Ascending aorta (tissue), 2 donors: ENCODE measurements around the gene SCN5A. TPM values are rescaled to one million over a fixed set of nuclear protein-coding genes. Genes with fewer than 3 reads are reported as not detected.

Experiments used
- DNase-seq, 2 donors: peaks; one replicate each; pipeline ENCODE4 v3.0.0-alpha.2; 2019; ENCODE audit warnings: low spot score in 2 of 2
- H3K27ac ChIP-seq, 2 donors: fragments of 200-600 bp; sonication (generic); one replicate each; pipeline ENCODE4 v1.5.1; 2016 to 2017; ENCODE audit warnings: mild to moderate bottlenecking in 1 of 2
- H3K27me3 ChIP-seq: fragments of 200-600 bp; sonication (generic); one replicate; pipeline ENCODE4 v1.5.1; 2017
- H3K36me3 ChIP-seq, 2 donors: fragments of 200-600 bp; sonication (generic); one replicate each; pipeline ENCODE4 v1.5.1; 2016
- H3K4me1 ChIP-seq, 2 donors: fragments of 200-600 bp; sonication (generic); one replicate each; pipeline ENCODE4 v1.5.1; 2016 to 2017; ENCODE audit warnings: mild to moderate bottlenecking in 1 of 2
- H3K4me3 ChIP-seq, 2 donors: fragments of 200-600 bp; sonication (generic); one replicate each; pipeline ENCODE4 v1.5.1; 2016 to 2017; ENCODE audit warnings: mild to moderate bottlenecking in 1 of 2
- H3K9me3 ChIP-seq, 2 donors: fragments of 200-600 bp; sonication (generic); one replicate each; pipeline ENCODE4 v1.5.1; 2016
- intact Hi-C: fragments of 100-400 bp; cut with DNase I; formaldehyde crosslinking; loops from one replicate; pipeline ENCODE4 v1.15.1; 2023
- total RNA-seq: library from RNA; depleted of rRNA; stranded (reverse); fragments of >200 nt; gene quantifications from one replicate; pipeline ENCODE4 v1.1.0, GENCODE V29; 2016
- TF ChIP-seq, protein P1 (sequence below), 3 experiments: fragments of 200-600 bp in 2 of 3; fragments of 450-650 bp in 1 of 3; sonication (generic) in 2 of 3; IDR thresholded peaks; one replicate each; pipeline ENCODE4 v1.5.1; 2016 to 2019; ENCODE audit warnings: antibody characterized with exemption in 3 of 3, mild to moderate bottlenecking in 1 of 3, moderate library complexity in 1 of 3

Gene SCN5A
- total RNA-seq, 1 donor from 2014 or later = 2.7 TPM

DNA sequence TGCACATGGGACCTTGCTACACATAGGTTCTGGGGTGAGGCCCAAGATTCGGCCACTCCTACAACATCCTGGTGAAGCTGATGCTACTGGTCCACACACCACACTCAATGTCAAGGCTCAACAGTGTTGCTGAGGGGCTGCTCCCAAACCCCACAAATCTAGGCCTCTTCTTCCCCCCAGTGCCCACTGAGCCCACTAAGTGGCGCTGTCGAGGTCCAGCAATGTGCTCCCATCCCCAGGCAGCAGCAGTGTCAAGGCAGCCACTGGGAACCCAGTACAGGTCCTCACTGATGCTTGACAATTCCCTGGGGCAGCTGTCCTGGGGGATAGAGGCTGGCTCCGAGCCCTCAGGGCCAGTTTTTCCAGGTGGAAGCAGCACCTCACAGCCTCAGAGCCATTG lies 21.5 kb downstream of the SCN5A start:
- H3K4me3 ChIP-seq = no peak overlapping the region
- intact Hi-C loops = no loop called here

DNA sequence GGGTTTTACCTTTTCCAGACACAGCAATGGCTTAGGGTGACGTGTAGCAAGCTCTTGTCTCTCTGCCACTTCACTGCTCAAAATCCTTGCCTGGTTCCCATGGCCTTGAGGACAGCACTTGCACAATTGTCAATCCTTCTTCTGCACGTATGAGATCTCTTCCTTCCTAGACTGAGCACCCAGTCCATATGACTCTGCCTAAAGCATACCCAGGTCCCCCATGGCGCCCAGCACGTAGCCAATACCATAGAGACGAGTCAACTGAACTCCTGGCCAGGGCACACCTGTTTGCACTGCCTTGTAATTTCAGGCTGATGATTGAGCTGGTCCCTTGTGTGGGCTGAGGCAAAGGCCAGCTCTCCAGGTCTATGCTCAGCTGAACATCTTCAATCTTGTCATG lies 23.3 kb downstream of the SCN5A start:
- intact Hi-C loops = no loop called here
- H3K36me3 ChIP-seq = no peaks in the 10 kb centered on the region
- H3K4me3 ChIP-seq = no peak overlapping the region
- no peak overlapping the region for H3K27ac ChIP-seq
- H3K9me3 ChIP-seq = no peaks in the 10 kb centered on the region
- H3K27me3 ChIP-seq = no peaks in the 10 kb centered on the region
- TF ChIP-seq, protein P1, sequence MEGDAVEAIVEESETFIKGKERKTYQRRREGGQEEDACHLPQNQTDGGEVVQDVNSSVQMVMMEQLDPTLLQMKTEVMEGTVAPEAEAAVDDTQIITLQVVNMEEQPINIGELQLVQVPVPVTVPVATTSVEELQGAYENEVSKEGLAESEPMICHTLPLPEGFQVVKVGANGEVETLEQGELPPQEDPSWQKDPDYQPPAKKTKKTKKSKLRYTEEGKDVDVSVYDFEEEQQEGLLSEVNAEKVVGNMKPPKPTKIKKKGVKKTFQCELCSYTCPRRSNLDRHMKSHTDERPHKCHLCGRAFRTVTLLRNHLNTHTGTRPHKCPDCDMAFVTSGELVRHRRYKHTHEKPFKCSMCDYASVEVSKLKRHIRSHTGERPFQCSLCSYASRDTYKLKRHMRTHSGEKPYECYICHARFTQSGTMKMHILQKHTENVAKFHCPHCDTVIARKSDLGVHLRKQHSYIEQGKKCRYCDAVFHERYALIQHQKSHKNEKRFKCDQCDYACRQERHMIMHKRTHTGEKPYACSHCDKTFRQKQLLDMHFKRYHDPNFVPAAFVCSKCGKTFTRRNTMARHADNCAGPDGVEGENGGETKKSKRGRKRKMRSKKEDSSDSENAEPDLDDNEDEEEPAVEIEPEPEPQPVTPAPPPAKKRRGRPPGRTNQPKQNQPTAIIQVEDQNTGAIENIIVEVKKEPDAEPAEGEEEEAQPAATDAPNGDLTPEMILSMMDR (IDR thresholded peaks at IDR 0.05) = no peak
- H3K4me1 ChIP-seq = no peaks in the 10 kb centered on the region
- no peak for DNase-seq

More for the DNA sequence above, 21.5 kb downstream of the SCN5A start:
- Histone ChIP-seq H3K9me3 (no peaks in the 10 kb centered on the region), H3K4me1 (no peaks in the 10 kb centered on the region), H3K27me3 (no peaks in the 10 kb centered on the region), H3K36me3 (no peaks in the 10 kb centered on the region), H3K27ac (no peak overlapping the region)
- TF ChIP-seq, protein P1 (IDR thresholded peaks at IDR 0.05) = peak in 1 of 3 experiments; percentile 12
- no peak for DNase-seq

DNA sequence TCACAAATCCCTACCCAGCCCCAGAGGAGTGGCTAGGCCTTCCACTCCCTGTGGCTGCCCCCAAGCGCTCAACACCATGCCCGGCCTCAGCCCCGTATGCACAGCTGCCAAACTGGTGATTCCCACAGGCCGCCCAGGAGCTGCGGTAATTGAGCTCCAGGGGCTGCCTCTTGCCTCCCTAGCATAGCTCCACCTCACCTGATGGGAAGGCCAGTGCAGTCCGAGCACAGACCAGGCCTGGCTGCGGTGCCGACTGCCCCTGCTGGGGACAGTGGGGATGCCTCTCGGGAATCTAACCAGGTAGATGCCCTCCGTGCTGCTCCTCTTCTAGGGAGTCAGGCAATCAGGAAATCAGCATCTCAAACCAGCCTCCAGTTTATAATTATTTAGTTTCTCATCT lies 25.9 kb downstream of the SCN5A start:
- H3K27me3 ChIP-seq = no peaks in the 10 kb centered on the region
- no peaks in the 10 kb centered on the region for H3K9me3 ChIP-seq
- DNase-seq = no peak
- no peaks in the 10 kb centered on the region for H3K4me1 ChIP-seq
- H3K4me3 ChIP-seq = no peak overlapping the region
- TF ChIP-seq, protein P1 (IDR thresholded peaks at IDR 0.05) = no peak
- H3K27ac ChIP-seq = no peak overlapping the region
- intact Hi-C loops = no loop called here
- H3K36me3 ChIP-seq = no peaks in the 10 kb centered on the region

DNA sequence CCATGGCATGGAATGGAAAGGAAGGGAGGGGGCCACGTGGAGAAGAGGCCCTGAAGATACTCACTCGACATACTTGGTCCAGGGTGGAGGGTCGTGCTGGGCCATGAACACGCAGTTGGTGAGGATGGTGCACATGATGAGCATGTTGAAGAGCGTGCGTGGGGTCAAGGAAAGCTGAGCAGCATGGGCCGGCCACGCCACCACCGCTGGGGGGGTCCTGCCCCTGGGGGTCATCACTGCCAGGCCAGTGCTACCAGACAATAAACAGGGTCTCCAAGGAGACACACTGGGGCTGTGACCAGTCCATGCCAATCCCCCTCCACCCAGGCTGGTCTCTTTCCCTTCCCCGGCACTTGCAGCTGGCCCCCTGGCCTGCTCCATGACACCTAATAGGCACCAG lies 27.2 kb downstream of the SCN5A start:
- Histone ChIP-seq H3K27me3 (no peaks in the 10 kb centered on the region), H3K4me3 (no peak overlapping the region), H3K4me1 (no peaks in the 10 kb centered on the region), H3K9me3 (no peaks in the 10 kb centered on the region), H3K27ac (no peak overlapping the region), H3K36me3 (no peaks in the 10 kb centered on the region)
- no peak for DNase-seq
- TF ChIP-seq, protein P1 (IDR thresholded peaks at IDR 0.05) = no peak
- intact Hi-C loops = no loop called here

DNA sequence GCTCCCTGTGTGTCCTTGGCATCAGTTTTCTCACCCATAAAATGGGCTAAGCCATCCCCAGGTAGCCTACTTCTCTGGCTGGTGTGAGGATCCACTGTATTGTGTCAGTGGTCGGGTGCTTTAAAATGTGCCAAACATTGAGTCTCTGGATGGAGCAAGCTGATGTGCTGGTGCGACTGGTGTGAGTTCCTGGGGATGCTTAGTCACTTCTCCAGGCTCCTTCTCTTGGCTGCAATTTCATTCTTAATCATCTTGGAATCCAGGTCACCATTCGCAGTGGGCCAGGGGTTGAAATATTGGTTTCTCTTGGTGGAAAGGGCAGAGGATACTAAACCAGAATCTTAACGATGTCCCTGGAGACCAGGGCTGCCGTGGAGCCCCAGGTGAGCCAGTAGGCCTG lies 29.3 kb downstream of the SCN5A start:
- DNase-seq = no peak
- Histone ChIP-seq H3K4me1 (no peaks in the 10 kb centered on the region), H3K27me3 (no peaks in the 10 kb centered on the region), H3K36me3 (no peaks in the 10 kb centered on the region), H3K4me3 (no peak overlapping the region), H3K27ac (no peak overlapping the region), H3K9me3 (no peaks in the 10 kb centered on the region)
- TF ChIP-seq, protein P1 (IDR thresholded peaks at IDR 0.05) = no peak
- intact Hi-C loops = no loop called here

DNA sequence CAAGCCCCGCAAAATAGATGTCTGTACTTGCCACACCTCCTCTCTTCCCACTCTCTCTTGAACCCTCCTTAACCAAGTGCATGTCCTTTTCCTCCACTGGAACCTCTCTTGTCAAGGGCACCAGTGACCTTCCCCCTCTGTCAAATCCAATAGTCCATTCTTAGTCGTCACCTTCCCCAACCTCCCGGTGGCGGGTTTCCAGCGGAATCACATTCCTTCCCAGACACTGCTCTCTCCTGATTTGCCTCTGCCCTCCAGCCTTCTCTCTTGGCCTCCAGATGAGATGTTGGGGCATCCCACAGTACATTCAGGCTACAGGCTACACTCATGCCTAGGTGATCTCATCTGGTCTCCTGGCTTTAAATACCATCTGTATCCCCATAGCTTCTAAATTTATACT lies 31.1 kb downstream of the SCN5A start:
- DNase-seq = no peak
- Histone ChIP-seq H3K4me3 (no peak overlapping the region), H3K9me3 (no peaks in the 10 kb centered on the region), H3K27me3 (no peaks in the 10 kb centered on the region), H3K27ac (no peak overlapping the region), H3K4me1 (no peaks in the 10 kb centered on the region), H3K36me3 (no peaks in the 10 kb centered on the region)
- intact Hi-C loops = no loop called here
- TF ChIP-seq, protein P1 (IDR thresholded peaks at IDR 0.05) = no peak
